NCI-H345 treated with DMSO at 0.1 percent for 48 hours (cell line): ENCODE results near the gene ADAMTS9.

Source experiments
- DNase-seq: peaks from one replicate; lab custom pipeline; 2025; ENCODE audit not compliant: unreplicated experiment; lab: John Stamatoyannopoulos, UW

Gene ADAMTS9

GRCh38 chr3:64495781-64496334 lies 191.9 kb downstream of the ADAMTS9 start:
- no peak for DNase-seq

GRCh38 chr3:64495121-64495780 lies 192.5 kb downstream of the ADAMTS9 start:
- DNase-seq = no peak

DNA sequence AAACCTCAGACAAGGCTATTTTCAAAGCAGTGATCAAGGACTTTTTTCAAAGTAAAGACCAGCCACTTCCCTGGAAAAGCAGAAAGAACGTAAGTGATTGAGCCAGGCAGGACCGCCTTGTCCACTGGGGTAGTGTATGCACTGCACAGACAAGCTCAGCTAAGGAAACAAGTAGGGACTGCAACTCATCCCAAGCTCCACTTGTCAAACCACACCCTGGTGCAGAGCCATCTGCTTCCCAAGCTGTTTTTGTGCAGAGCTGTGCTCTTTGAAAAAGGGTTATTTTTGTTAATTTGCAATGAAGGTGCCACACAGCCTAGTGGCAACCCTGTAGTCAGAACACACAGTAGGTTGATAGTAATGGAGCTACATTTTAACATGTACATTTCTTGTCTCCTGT lies 193.3 kb downstream of the ADAMTS9 start:
- DNase-seq = no peak

DNA sequence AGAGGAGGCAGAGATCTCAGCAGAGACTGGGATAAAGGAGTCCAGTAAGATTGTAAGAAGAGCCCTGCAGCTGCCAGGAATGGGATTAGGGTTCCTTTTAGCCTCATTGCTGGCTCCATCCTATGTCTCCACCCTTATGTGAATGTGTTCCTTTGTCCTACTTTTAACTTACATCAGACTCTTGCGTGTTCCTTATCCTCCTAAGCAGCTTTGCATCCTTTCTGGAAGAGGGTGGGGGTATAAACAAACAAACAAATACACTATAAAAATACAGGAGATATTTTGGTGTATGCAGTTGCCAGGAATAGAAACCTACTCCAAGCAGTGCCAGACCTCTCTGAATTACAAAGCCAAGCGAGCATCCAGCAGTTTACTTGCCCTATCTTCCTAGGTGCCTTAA lies 194.7 kb downstream of the ADAMTS9 start:
- no peak for DNase-seq

DNA sequence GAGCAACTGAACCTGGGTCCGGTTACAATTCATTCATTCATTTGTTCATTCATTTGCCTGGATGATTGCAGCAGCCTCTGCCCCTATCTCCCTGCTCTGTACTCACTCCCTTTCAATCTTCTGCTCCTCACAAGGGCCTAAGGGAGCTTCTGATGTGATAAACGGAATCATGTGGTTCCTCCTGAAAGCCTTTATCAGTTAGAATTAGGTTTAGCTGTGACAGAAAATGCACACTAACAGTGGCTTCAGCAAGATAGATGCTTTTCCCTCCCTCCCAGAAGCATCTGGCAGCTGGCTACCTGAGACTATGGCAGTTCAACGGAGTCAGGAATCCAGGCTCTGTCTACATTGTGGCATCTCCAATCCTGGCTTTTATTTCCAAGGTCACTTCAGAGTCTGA lies 196.0 kb downstream of the ADAMTS9 start:
- DNase-seq = no peak

DNA sequence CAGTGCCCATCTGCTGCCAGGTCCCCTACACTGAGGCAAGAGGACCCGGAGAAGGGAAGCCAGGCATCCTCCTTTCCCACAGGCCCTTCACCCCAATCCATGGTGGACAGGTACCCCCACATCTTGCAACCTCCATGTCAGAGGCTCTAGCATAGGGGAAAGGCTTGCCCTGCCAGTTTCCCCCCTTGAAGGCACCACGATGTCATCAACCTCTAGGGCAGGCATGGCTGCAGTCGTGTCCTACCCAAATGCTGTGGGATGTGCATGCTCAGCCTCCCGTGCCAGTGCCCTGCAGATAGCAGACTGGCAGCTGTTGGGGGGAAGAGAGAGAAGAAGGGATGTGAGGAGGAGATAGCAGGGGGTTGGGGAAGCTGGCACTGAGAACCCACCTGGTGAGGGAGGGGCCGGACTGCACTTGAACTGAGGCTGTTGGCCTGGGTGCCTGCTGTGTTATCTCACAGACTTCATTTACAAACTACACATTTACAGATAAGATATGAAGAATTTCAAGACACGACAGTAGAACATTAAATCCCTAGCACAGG lies 197.5 kb downstream of the ADAMTS9 start:
- no peak for DNase-seq

DNA sequence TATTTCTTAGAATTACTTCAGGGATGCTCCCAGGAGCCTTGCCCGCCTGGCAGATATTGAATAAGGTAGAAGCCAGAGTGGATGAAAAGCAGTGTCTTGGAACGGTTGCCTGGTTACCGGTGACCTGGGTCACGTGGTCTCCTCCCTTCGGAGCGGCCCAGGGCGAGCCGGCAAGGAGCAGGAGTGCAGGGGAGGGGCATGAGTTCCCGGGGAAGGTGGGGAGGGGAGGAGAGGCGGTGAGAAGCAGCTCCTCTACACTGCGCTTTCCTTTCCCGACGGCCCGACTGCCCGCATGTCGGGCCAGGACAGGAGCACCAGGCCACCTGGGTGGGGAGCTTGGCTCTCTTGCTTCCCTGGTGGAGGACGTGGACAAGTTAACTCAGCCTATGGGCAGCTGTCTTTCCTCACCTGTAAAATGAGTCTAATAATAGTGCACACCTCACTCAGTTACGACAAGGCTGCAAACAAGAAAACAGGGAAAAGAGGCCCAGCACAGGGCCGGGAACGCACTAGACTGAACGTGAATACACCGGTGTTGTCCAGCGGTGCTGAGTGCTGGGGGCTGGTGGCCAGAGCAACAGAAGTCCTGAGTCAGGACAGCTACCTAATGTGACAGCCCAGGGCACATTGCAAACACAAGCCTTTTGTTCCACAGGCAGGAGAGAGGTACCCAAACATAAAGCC lies 198.3 kb downstream of the ADAMTS9 start:
- DNase-seq = peak; percentile 43

DNA sequence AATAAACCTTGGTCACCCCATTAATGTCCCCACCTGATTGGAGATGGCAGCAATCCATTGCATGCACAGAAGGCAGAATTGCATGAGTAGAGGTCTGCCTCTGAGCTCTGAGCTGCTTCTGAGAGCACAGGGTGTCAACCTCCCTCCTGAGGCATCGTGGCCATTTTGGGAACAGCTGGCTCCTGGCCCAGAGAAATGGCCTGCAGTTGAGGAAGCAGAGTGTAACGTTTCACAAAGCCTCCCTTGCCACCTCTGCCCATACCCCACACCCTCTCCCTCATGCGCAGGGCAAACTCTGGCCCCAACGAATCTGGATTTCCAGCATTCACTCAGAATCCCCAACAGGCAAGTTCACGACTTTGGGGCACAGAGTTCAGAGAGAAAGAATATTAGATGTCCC lies 198.9 kb downstream of the ADAMTS9 start:
- no peak for DNase-seq

- DNase-seq = peak; percentile 44
Observed at GRCh38 chr3:64484289-64484992, 203.4 kb downstream of the ADAMTS9 start.

- no peak for DNase-seq
Observed at GRCh38 chr3:64483467-64483866, 204.3 kb downstream of the ADAMTS9 start.

DNA sequence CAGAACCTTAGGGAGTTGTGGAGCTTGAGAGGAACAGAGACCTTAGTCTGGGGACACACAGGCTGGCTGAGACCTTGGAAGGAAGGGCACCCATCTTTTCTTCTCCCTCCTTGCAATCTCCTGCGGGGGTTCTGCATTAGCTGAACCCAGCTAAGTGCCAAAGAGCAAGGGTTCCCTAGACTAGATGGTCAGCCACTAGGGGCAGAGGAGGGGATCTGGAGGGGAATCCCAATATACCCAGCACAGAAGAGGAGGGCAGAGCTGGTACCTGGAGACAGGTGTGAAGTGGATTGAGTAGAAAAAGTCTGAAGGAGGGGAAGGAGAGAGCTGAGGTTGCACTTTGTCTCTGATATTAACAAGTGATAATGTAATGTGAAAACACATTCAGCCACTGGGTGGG lies 212.8 kb downstream of the ADAMTS9 start:
- no peak for DNase-seq

GRCh38 chr3:64473466-64473865 lies 214.3 kb downstream of the ADAMTS9 start:
- no peak for DNase-seq

DNA sequence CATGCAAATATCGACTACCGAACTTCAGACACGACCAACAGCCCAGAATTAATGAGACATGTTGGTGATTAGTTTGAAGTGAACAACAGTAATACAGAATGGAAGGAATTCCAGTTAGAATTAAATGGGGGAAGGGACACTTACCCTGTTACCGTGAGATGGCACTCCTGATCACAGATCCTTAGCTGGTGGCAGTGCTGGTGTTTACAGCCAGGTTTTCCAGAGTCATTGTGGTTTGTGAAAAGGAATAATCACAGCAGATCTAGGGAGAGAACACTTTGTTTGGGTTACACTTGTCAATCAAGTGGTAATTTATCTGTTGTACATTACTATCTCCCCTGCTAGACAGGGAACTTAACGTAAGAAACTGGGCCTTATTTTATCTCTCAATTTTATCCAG lies 217.4 kb downstream of the ADAMTS9 start:
- DNase-seq = no peak

- no peak for DNase-seq
Observed at GRCh38 chr3:64467255-64467944, 220.4 kb downstream of the ADAMTS9 start.
